Neural crest cell (in vitro differentiated cells): Measurements from ENCODE around the gene OSBPL6. TPM values are rescaled to one million over a fixed set of nuclear protein-coding genes. Genes with fewer than 3 reads are reported as not detected.
A peak's percentile ranks its signal among the peaks of the same experiment; 100 is the strongest.

Source experiments
- DNase-seq: peaks from one replicate; pipeline ENCODE4 v3.0.0; 2021; ENCODE audit warnings: low read depth, mixed read lengths, low spot score
- H3K27ac Mint-ChIP-seq: one replicate; pipeline ENCODE4 v1.8.0; 2021; ENCODE audit warnings: mild to moderate bottlenecking, mixed read lengths; ENCODE audit not compliant: unreplicated experiment
- H3K27me3 Mint-ChIP-seq: 2 replicates; pipeline ENCODE4 v1.8.0; 2021; ENCODE audit warnings: low read depth, mild to moderate bottlenecking, mixed read lengths
- H3K36me3 Mint-ChIP-seq: 2 replicates; pipeline ENCODE4 v1.8.0; 2021; ENCODE audit warnings: low read depth, mild to moderate bottlenecking, mixed read lengths
- H3K4me1 Mint-ChIP-seq: 2 replicates; pipeline ENCODE4 v1.8.0; 2021; ENCODE audit warnings: mixed read lengths
- H3K4me3 Mint-ChIP-seq: one replicate; pipeline ENCODE4 v1.8.0; 2021; ENCODE audit warnings: mild to moderate bottlenecking, mixed read lengths
- H3K9me3 Mint-ChIP-seq: 2 replicates; pipeline ENCODE4 v1.8.0; 2021; ENCODE audit warnings: mixed read lengths
- CTCF ChIP-seq: fragments of 200-600 bp; sonication (generic); conservative IDR thresholded peaks from 2 replicates; pipeline ENCODE4 v1.5.0; 2021; ENCODE audit warnings: antibody characterized with exemption, mild to moderate bottlenecking
- total RNA-seq: library from RNA; stranded (reverse); gene quantifications from 2 replicates; pipeline ENCODE4 v1.2.1, GENCODE V29; 2021

The OSBPL6 gene
- total RNA-seq, 1 donor from 2014 or later: 10.8 TPM

- no peaks in the 10 kb centered on the region for H3K27me3 Mint-ChIP-seq
- H3K27ac Mint-ChIP-seq: no peak overlapping the region
- H3K36me3 Mint-ChIP-seq: no peaks in the 10 kb centered on the region
- DNase-seq: no peak
- no peak for TF ChIP-seq CTCF
- peaks cover 27% of the 10 kb centered on the region for H3K4me1 Mint-ChIP-seq
- H3K4me3 Mint-ChIP-seq: no peak overlapping the region
- no peaks in the 10 kb centered on the region for H3K9me3 Mint-ChIP-seq
Observed at GRCh38 chr2:178246696-178247095, 52.4 kb downstream of the OSBPL6 start.

- H3K9me3 Mint-ChIP-seq: no peaks in the 10 kb centered on the region
- no peaks in the 10 kb centered on the region for H3K36me3 Mint-ChIP-seq
- no peak overlapping the region for H3K4me3 Mint-ChIP-seq
- peaks cover 25% of the 10 kb centered on the region for H3K4me1 Mint-ChIP-seq
- H3K27ac Mint-ChIP-seq: no peak overlapping the region
- no peak for DNase-seq
- H3K27me3 Mint-ChIP-seq: no peaks in the 10 kb centered on the region
- TF ChIP-seq CTCF: no peak
Observed at GRCh38 chr2:178247250-178247649, 52.9 kb downstream of the OSBPL6 start.

- peaks cover 18% of the 10 kb centered on the region for H3K4me1 Mint-ChIP-seq
- no peak overlapping the region for H3K4me3 Mint-ChIP-seq
- no peak for DNase-seq
- H3K27me3 Mint-ChIP-seq: no peaks in the 10 kb centered on the region
- no peak overlapping the region for H3K27ac Mint-ChIP-seq
- TF ChIP-seq CTCF: no peak
- H3K36me3 Mint-ChIP-seq: no peaks in the 10 kb centered on the region
- peaks cover 2% of the 10 kb centered on the region for H3K9me3 Mint-ChIP-seq
Observed at GRCh38 chr2:178250429-178250828, 56.1 kb downstream of the OSBPL6 start.

- no peak for TF ChIP-seq CTCF
- Mint-ChIP-seq H3K36me3 (no peaks in the 10 kb centered on the region), H3K4me1 (peaks cover 28% of the 10 kb centered on the region), H3K27me3 (no peaks in the 10 kb centered on the region), H3K4me3 (no peak overlapping the region), H3K9me3 (peaks cover 2% of the 10 kb centered on the region), H3K27ac (no peak overlapping the region)
- DNase-seq: no peak
Observed at GRCh38 chr2:178251151-178251955, 57.0 kb downstream of the OSBPL6 start.

- H3K27ac Mint-ChIP-seq: peak overlapping the region; percentile 31
- H3K4me1 Mint-ChIP-seq: peaks cover 23% of the 10 kb centered on the region
- peaks cover 2% of the 10 kb centered on the region for H3K9me3 Mint-ChIP-seq
- no peaks in the 10 kb centered on the region for H3K27me3 Mint-ChIP-seq
- TF ChIP-seq CTCF: no peak
- H3K4me3 Mint-ChIP-seq: no peak overlapping the region
- no peak for DNase-seq
- no peaks in the 10 kb centered on the region for H3K36me3 Mint-ChIP-seq
Observed at GRCh38 chr2:178256382-178257042, 62.2 kb downstream of the OSBPL6 start.
